Body of pancreas (tissue), 4 donors: ENCODE data around the gene LDHD.

Source experiments
- CTCF ChIP-seq, 7 experiments: fragments of 450-650 bp in 4 of 7; fragments of 200-600 bp in 3 of 7; sonication (generic) in 3 of 7; IDR thresholded peaks; one replicate each; pipeline ENCODE4 v1.5.1; 2016 to 2019; ENCODE audit warnings: antibody characterized with exemption in 7 of 7
- POLR2A ChIP-seq, 3 donors: fragments of 450-650 bp; IDR thresholded peaks; one replicate each; pipeline ENCODE4 v1.6.1; 2016; ENCODE audit warnings: antibody characterized with exemption in 3 of 3, mild to moderate bottlenecking in 2 of 3

GRCh38 chr16:75139498-75139897 is 22.9 kb upstream of the LDHD start:
- no peak for TF ChIP-seq CTCF (IDR thresholded peaks at IDR 0.05)
- TF ChIP-seq POLR2A (IDR thresholded peaks at IDR 0.05), result no peak
